Liver (tissue), 9 donors: ENCODE data around the gene FOLR1. TPM values are rescaled to one million over a fixed set of nuclear protein-coding genes. Genes with fewer than 3 reads are reported as not detected.
"Not testable (repeated sequence)": the region's sequence is repeated elsewhere in the genome, so short reads cannot be mapped to it uniquely, and the experiment has no call there.

Experiments
- DNase-seq: peaks from one replicate; pipeline ENCODE4 v3.0.0-alpha.2; 2017; ENCODE audit warnings: low spot score
- H3K27ac ChIP-seq, 2 donors: one replicate each; pipeline ENCODE4 v1.7.0; 2013; ENCODE audit warnings: inconsistent platforms in 2 of 2, low read length in 2 of 2, control low read depth in 1 of 2, low read depth in 1 of 2, mild to moderate bottlenecking in 1 of 2
- H3K27me3 ChIP-seq, 4 donors: one replicate each; pipeline versions ENCODE4 v1.6.1 to v1.7.0; 2013; ENCODE audit warnings: low read length in 3 of 4, inconsistent platforms in 1 of 4, mild to moderate bottlenecking in 1 of 4, moderate library complexity in 1 of 4; ENCODE audit not compliant: control insufficient read depth in 4 of 4, insufficient read depth in 4 of 4
- H3K36me3 ChIP-seq, 4 donors: one replicate each; pipeline versions ENCODE4 v1.6.1 to v1.7.0; 2013; ENCODE audit warnings: low read length in 3 of 4, mild to moderate bottlenecking in 3 of 4, low read depth in 1 of 4, moderate library complexity in 1 of 4; ENCODE audit not compliant: control insufficient read depth in 4 of 4, insufficient read depth in 3 of 4
- H3K4me1 ChIP-seq, 4 donors: one replicate each; pipeline versions ENCODE4 v1.6.1 to v1.7.0; 2013; ENCODE audit warnings: low read length in 3 of 4, mild to moderate bottlenecking in 3 of 4, moderate library complexity in 1 of 4; ENCODE audit not compliant: control insufficient read depth in 4 of 4, insufficient read depth in 4 of 4
- H3K4me3 ChIP-seq, 3 donors: one replicate each; pipeline versions ENCODE4 v1.6.1 to v1.7.0; 2013; ENCODE audit warnings: low read length in 3 of 3, control low read depth in 1 of 3, low read depth in 1 of 3, mild to moderate bottlenecking in 1 of 3
- H3K9ac ChIP-seq, 2 donors: one replicate each; pipeline ENCODE4 v1.7.0; 2013; ENCODE audit warnings: low read length in 2 of 2, mild to moderate bottlenecking in 2 of 2, moderate library complexity in 2 of 2, control low read depth in 1 of 2, low read depth in 1 of 2
- H3K9me3 ChIP-seq, 4 donors: one replicate each; pipeline versions ENCODE4 v1.6.1 to v1.7.0; 2013; ENCODE audit warnings: low read length in 3 of 4; ENCODE audit not compliant: control insufficient read depth in 4 of 4
- EGR1 ChIP-seq, 2 donors: IDR thresholded peaks; 2 replicates each; pipeline ENCODE4 v1.6.1; 2016 to 2018; ENCODE audit warnings: antibody characterized with exemption in 2 of 2, low read depth in 2 of 2
- FOXA1 ChIP-seq: IDR thresholded peaks from 2 replicates; pipeline ENCODE4 v1.6.1; 2016; ENCODE audit warnings: antibody characterized with exemption
- FOXA2 ChIP-seq: IDR thresholded peaks from 2 replicates; pipeline ENCODE4 v1.6.1; 2016; ENCODE audit warnings: antibody characterized with exemption
- GABPA ChIP-seq, 2 donors: IDR thresholded peaks in 1 of 2; conservative IDR thresholded peaks in 1 of 2; 2 replicates each; pipeline ENCODE4 v1.6.1; 2016; ENCODE audit warnings: antibody characterized with exemption in 2 of 2, mild to moderate bottlenecking in 1 of 2, moderate library complexity in 1 of 2
- JUND ChIP-seq, 2 donors: IDR thresholded peaks; 2 replicates each; pipeline ENCODE4 v1.6.1; 2016; ENCODE audit warnings: antibody characterized with exemption in 2 of 2
- NR2F2 ChIP-seq: IDR thresholded peaks from 2 replicates; pipeline ENCODE4 v1.6.1; 2016; ENCODE audit warnings: antibody characterized with exemption
- RAD21 ChIP-seq, 2 donors: IDR thresholded peaks; 2 replicates each; pipeline ENCODE4 v1.6.1; 2016; ENCODE audit warnings: antibody characterized with exemption in 2 of 2, mild to moderate bottlenecking in 2 of 2
- SP1 ChIP-seq: IDR thresholded peaks from 2 replicates; pipeline ENCODE4 v1.6.1; 2018; ENCODE audit warnings: antibody characterized with exemption, mild to moderate bottlenecking
- TAF1 ChIP-seq: conservative IDR thresholded peaks from 2 replicates; pipeline ENCODE4 v1.6.1; 2016; ENCODE audit warnings: antibody characterized with exemption, mild to moderate bottlenecking
- YY1 ChIP-seq: IDR thresholded peaks from 2 replicates; pipeline ENCODE4 v1.6.1; 2016; ENCODE audit warnings: antibody characterized with exemption, mild to moderate bottlenecking
- WGBS: extraction: QIAGEN DNeasy Blood & Tissue Kit; methylation state at CpG from one replicate; pipeline ENCODE4 v1.1.7; 2013; 5-methylcytosine and 5-hydroxymethylcytosine counted together
- polyA plus RNA-seq, 2 donors: library from polyadenylated mRNA; stranded (reverse) in 1 of 2; unstranded in 1 of 2; fragments of 200-250 nt in 1 of 2; fragments of >200 nt in 1 of 2; fragmentation: Nextera tagmentation in 1 of 2; extraction: Ambion mirVana in 1 of 2; gene quantifications; one replicate each; pipeline versions ENCODE4 v1.2.1 to v1.2.3, GENCODE V29; 2013 to 2015
- total RNA-seq, 2 donors: library from RNA; depleted of rRNA; stranded (reverse); fragments of >200 nt; gene quantifications; one replicate each; pipeline ENCODE4 v1.2.3, GENCODE V29; 2014
- TF ChIP-seq, protein P1 (sequence below): IDR thresholded peaks from 2 replicates; pipeline ENCODE4 v1.6.1; 2016; ENCODE audit warnings: antibody characterized with exemption
- TF ChIP-seq, protein P2 (sequence below): IDR thresholded peaks from 2 replicates; pipeline ENCODE4 v1.6.1; 2016; ENCODE audit warnings: antibody characterized with exemption
- TF ChIP-seq, protein P3 (sequence below): IDR thresholded peaks from 2 replicates; pipeline ENCODE4 v1.6.1; 2016; ENCODE audit warnings: antibody characterized with exemption
- TF ChIP-seq, protein P4 (sequence below): fragments of 150-350 bp; IDR thresholded peaks from 2 replicates; pipeline ENCODE4 v1.5.1; 2017; ENCODE audit warnings: improper control_type of control experiment, low read depth, low read length; ENCODE audit not compliant: missing input control
- donor health status: healthy.
- donor health status: healthy.
- donor health status: healthy.
- donor health status: healthy.
- donor health status: healthy.

Gene FOLR1
- total and polyA plus RNA-seq, 4 donors: 0.06 to 0.21 (median 0.09) TPM; not detected in 1

DNA sequence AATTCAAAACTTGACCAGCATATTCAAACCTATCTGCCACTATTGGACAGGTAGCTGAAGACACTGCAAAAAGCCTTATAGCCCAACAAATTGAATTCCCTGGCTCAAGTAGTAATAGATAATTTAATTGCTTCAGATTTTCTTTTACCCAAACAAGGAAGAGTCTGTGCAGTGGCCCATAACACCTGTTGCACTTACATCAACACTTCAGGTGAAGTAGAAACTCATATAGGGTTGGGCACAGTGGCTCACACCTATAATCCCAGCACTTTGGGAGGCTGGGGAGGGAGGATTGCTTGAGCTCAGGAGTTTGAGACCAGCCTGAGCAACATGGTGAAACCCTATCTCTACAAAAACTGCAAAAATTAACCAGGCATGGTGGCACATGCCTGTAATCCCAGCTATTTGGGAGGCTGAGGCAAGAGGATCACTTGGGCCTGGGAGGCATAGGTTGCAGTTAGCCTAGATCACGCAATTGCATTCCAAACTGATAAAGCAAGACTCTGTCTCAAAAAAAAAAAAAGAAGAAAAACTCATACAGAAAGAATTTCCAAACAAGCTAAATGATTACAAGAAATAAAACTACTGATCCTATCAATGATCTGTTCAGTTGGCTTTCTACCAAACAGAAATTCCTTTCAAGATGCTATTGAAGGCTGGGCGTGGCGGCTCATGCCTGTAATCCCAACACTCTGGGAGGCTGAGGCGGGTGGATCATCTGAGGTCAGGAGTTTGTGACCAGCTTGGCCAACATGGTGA lies 47.0 kb upstream of the FOLR1 start:
- Histone ChIP-seq H3K4me1 (no peaks in the 10 kb centered on the region), H3K27me3 (no peaks in the 10 kb centered on the region), H3K9me3 (no peaks in the 10 kb centered on the region), H3K36me3 (no peaks in the 10 kb centered on the region), H3K9ac (no peak overlapping the region), H3K27ac (no peak overlapping the region), H3K4me3 (no peak overlapping the region)
- 89% methylated on average over 4 of the region's 4 CpGs for WGBS
- DNase-seq: no peak
- TF ChIP-seq YY1 (no peak), RAD21 (IDR thresholded peaks at IDR 0.05) (no peak)
- TF ChIP-seq, protein P1, sequence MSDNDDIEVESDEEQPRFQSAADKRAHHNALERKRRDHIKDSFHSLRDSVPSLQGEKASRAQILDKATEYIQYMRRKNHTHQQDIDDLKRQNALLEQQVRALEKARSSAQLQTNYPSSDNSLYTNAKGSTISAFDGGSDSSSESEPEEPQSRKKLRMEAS: no peak

DNA sequence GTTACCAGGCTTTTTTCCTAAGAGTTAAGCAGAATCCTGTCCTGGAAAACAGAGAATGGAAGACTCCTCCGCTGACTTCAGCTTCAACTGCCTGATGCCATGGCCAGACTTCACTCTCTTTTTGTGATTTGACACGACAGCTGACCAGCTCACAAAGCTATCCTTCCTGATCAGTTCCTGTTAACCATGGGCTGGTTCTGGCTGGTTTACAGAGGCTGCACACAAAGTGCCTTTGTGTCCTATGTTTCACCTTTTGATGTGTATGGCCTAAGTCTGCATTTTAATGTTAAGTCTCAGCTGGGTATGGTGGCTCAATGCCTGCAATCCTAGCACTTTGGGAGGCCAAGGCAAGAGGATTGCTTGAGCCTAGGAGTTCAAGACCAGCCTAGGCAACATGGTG lies 45.3 kb upstream of the FOLR1 start:
- Histone ChIP-seq H3K9ac (no peak overlapping the region), H3K9me3 (no peaks in the 10 kb centered on the region), H3K4me1 (no peaks in the 10 kb centered on the region), H3K4me3 (no peak overlapping the region), H3K36me3 (no peaks in the 10 kb centered on the region), H3K27me3 (no peaks in the 10 kb centered on the region), H3K27ac (no peak overlapping the region)
- TF ChIP-seq RAD21 (IDR thresholded peaks at IDR 0.05) (no peak), TAF1 (no peak), JUND (IDR thresholded peaks at IDR 0.05) (no peak), FOXA2 (no peak), EGR1 (IDR thresholded peaks at IDR 0.05; ENCODE audit: low read depth in 2 of 2) (no peak), YY1 (no peak), GABPA (IDR thresholded peaks at IDR 0.05 in 1 of 2, conservative IDR thresholded peaks at IDR 0.05 in 1 of 2) (no peak)
- TF ChIP-seq, protein P1: no peak
- TF ChIP-seq, protein P2, sequence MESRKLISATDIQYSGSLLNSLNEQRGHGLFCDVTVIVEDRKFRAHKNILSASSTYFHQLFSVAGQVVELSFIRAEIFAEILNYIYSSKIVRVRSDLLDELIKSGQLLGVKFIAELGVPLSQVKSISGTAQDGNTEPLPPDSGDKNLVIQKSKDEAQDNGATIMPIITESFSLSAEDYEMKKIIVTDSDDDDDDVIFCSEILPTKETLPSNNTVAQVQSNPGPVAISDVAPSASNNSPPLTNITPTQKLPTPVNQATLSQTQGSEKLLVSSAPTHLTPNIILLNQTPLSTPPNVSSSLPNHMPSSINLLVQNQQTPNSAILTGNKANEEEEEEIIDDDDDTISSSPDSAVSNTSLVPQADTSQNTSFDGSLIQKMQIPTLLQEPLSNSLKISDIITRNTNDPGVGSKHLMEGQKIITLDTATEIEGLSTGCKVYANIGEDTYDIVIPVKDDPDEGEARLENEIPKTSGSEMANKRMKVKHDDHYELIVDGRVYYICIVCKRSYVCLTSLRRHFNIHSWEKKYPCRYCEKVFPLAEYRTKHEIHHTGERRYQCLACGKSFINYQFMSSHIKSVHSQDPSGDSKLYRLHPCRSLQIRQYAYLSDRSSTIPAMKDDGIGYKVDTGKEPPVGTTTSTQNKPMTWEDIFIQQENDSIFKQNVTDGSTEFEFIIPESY: no peak
- TF ChIP-seq, protein P3, sequence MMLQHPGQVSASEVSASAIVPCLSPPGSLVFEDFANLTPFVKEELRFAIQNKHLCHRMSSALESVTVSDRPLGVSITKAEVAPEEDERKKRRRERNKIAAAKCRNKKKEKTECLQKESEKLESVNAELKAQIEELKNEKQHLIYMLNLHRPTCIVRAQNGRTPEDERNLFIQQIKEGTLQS: no peak
- TF ChIP-seq, protein P4, sequence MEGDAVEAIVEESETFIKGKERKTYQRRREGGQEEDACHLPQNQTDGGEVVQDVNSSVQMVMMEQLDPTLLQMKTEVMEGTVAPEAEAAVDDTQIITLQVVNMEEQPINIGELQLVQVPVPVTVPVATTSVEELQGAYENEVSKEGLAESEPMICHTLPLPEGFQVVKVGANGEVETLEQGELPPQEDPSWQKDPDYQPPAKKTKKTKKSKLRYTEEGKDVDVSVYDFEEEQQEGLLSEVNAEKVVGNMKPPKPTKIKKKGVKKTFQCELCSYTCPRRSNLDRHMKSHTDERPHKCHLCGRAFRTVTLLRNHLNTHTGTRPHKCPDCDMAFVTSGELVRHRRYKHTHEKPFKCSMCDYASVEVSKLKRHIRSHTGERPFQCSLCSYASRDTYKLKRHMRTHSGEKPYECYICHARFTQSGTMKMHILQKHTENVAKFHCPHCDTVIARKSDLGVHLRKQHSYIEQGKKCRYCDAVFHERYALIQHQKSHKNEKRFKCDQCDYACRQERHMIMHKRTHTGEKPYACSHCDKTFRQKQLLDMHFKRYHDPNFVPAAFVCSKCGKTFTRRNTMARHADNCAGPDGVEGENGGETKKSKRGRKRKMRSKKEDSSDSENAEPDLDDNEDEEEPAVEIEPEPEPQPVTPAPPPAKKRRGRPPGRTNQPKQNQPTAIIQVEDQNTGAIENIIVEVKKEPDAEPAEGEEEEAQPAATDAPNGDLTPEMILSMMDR: no peak
- no peak for DNase-seq
- WGBS: 38% methylated on average over 2 of the region's 2 CpGs

DNA sequence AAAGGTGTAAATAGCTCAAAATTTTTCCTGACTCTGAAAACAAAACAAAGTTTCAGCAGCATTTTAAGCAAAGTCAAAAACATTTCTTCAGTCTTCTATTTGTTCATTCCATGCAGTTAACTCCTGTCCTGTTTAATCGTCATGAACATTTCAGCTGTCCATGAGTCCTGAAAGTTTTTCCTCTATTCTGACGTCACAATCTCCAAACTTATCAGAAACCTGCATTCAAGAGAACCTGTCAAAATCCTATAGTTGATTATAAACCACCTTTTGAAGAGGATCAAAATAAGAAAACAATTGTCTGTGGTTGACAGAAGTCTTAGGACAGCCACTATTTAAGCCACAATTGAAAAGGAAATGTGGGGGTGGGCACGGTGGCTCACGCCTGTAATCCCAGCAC lies 41.1 kb upstream of the FOLR1 start:
- Histone ChIP-seq H3K36me3 (no peaks in the 10 kb centered on the region), H3K9me3 (no peaks in the 10 kb centered on the region), H3K4me1 (no peaks in the 10 kb centered on the region), H3K4me3 (no peak overlapping the region), H3K27ac (no peak overlapping the region), H3K27me3 (no peaks in the 10 kb centered on the region), H3K9ac (no peak overlapping the region)
- no peak for TF ChIP-seq NR2F2
- TF ChIP-seq, protein P2: no peak
- no peak for TF ChIP-seq FOXA2
- no peak for TF ChIP-seq SP1
- TF ChIP-seq, protein P1: no peak
- no peak for TF ChIP-seq EGR1 (IDR thresholded peaks at IDR 0.05; ENCODE audit: low read depth in 2 of 2)
- TF ChIP-seq FOXA1: no peak
- DNase-seq: no peak
- 78% methylated on average over 4 of the region's 4 CpGs for WGBS

DNA sequence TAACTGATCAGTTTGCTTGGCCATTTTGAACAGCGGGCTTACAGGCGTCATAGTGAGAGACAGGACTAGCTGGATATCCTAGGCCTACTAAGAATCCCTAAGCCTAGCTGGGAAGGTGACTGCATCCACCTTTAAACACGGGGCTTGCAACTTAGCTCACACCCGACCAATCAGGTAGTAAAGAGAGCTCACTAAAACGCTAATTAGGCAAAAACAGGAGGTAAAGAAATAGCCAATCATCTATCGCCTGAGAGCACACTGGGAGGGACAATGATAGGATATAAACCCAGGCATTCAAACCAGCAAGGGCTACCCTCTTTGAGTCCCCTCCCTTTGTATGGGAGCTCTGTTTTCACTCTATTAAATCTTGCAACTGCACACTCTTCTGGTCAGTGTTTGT lies 38.1 kb upstream of the FOLR1 start:
- not testable (repeated sequence) for H3K4me3 ChIP-seq, H3K9ac ChIP-seq, H3K4me1 ChIP-seq, DNase-seq, H3K36me3 ChIP-seq, H3K9me3 ChIP-seq, H3K27me3 ChIP-seq, H3K27ac ChIP-seq
- 90% methylated on average over 5 of the region's 6 CpGs for WGBS
